ENCODE measurements around the gene PTPA. TPM values are rescaled to one million over a fixed set of nuclear protein-coding genes. Genes with fewer than 3 reads are reported as not detected.
A peak's percentile ranks its signal among the peaks of the same experiment; 100 is the strongest.
"Not testable (repeated sequence)": the region's sequence is repeated elsewhere in the genome, so short reads cannot be mapped to it uniquely, and the experiment has no call there.

The PTPA gene
- total RNA-seq, 1 experiment from 2014 or later, result 206 TPM

DNA sequence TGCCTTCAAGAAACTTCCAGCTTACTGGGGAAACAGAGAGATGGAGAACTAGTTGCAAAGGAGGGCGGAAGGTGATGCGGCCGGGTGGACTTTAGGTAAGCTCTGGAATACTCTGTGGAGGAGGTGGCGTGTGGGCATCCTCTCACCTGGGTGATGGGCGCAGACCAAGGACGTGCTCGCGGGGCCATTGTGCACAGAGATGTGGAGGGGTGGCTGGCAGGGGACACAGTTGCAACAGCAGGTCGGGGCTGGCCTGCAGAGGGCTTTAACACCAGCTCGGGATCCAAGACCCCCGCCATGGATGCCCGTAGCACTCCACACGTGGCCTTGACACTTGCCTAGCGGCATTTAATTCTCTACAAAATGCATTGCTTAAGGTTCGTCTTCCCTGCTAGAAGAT is 40.3 kb downstream of the PTPA start:
- DNase-seq (ENCODE audit: low spot score), result no peak

- no peak for DNase-seq (ENCODE audit: low spot score)
Observed at GRCh38 chr9:129154866-129155477, 43.8 kb downstream of the PTPA start.

GRCh38 chr9:129156163-129156562 is 44.9 kb downstream of the PTPA start:
- DNase-seq (ENCODE audit: low spot score), result no peak

GRCh38 chr9:129160712-129161533 is 49.7 kb downstream of the PTPA start:
- DNase-seq (ENCODE audit: low spot score), result no peak

DNA sequence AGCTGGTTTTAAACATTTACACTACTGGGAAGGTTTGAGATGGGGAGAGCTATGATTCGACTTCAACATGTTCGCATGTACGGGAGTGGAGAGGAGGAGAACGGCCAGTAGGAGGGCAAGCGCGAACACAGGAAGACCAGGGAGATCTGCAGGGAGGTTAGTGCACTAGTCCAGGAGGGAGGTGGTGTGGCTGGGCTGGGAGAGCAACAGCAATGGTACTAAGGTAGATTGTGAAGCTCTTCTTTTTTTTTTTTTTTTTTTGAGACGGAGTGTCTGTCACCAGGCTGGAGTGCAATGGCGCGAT is 50.3 kb downstream of the PTPA start:
- no peak for DNase-seq (ENCODE audit: low spot score)

DNA sequence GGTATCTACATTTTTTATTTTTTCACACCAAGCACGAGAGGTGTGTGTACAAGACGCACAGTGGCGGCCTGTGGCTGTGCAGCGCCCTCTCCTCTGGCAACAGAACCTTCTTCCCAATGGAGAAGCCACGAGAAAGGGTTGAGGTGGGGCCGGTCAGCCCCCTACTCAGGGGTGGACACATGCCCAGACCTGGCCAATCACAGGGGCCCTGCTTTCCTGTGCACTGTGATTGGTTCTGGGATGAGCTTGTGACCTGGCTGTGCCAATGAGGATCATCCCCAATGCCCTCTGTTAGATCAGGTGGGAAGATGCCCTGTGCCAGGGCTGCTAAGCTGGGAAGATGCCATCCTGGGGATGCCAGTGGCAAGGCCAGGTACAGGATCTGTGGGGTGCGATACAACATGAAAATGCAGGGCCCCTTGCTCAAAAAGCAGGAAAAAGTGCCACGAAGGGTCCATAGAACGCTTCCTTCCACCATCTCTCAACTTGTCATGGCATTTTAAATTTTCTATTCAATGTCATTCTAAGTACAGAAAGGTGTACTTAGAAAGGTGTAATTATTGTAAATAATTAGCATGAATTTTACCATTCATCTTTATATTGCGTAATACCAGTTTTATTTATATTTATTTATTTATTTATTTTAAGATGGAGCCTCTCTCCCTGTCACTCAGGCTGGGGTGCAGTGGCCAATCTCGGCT is 51.4 kb downstream of the PTPA start:
- DNase-seq (ENCODE audit: low spot score), result no peak

GRCh38 chr9:129163198-129163670 is 52.0 kb downstream of the PTPA start:
- DNase-seq (ENCODE audit: low spot score), result not testable (repeated sequence)

- no peak for DNase-seq (ENCODE audit: low spot score)
Observed at GRCh38 chr9:129163753-129164152, 52.5 kb downstream of the PTPA start.

DNA sequence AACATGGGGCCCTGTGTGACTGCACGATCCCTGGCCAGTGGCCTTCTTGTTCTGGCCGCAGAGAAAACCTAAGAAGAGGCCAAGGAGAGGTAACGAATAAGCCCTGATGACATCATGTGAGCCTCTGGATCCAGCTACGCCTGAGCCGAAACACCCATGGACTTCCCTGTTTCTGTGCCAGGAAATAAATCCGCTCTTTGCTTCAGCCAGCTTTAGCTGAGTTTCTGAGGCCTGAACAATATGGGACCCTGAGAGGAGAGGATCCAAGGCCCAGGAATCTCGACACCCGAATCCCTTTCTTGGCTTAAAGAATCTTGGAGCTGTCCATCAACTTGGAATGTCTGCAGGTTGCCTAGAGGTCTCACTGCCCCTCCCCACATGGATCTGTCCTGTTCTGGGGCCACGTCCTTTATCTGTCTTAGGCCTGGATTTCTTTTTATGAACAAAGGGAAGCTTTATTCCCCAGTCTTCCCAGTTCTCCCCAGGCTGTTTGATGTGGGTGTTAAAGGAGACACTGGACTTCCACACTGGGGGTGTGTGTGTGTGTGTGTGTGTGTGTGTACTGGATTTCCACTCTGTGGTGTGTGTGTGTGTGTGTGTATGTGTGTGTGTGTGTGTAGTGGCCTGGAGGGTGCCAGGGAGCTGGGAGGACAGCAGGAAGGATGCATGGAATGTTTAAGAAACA is 53.2 kb downstream of the PTPA start:
- DNase-seq (ENCODE audit: low spot score), result peak; percentile 62

- DNase-seq (ENCODE audit: low spot score), result no peak
Observed at GRCh38 chr9:129165198-129165597, 54.0 kb downstream of the PTPA start.

- peak; percentile 92 for DNase-seq (ENCODE audit: low spot score)
Observed at GRCh38 chr9:129166623-129167557, 55.7 kb downstream of the PTPA start.

DNA sequence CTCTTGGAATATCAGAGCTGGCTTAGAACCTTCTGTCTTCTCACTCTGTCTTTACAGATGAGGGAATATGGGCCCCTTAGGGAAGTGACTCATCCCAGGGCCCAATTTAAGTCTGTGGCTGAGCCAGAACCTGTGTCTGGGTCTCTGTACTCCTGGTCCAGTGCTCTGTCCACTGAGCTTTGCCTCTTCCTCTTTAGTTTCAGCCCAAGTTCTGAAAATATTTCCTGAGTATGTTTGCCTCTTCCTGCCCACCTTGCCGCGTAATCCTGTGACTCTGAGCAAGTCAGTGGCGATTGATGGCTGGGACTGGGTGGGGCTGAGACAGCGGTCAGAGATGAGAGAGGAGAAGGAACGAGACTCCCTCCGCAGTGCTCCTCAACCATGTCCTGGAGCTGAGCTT is 59.0 kb downstream of the PTPA start:
- DNase-seq (ENCODE audit: low spot score), result peak; percentile 36

DNA sequence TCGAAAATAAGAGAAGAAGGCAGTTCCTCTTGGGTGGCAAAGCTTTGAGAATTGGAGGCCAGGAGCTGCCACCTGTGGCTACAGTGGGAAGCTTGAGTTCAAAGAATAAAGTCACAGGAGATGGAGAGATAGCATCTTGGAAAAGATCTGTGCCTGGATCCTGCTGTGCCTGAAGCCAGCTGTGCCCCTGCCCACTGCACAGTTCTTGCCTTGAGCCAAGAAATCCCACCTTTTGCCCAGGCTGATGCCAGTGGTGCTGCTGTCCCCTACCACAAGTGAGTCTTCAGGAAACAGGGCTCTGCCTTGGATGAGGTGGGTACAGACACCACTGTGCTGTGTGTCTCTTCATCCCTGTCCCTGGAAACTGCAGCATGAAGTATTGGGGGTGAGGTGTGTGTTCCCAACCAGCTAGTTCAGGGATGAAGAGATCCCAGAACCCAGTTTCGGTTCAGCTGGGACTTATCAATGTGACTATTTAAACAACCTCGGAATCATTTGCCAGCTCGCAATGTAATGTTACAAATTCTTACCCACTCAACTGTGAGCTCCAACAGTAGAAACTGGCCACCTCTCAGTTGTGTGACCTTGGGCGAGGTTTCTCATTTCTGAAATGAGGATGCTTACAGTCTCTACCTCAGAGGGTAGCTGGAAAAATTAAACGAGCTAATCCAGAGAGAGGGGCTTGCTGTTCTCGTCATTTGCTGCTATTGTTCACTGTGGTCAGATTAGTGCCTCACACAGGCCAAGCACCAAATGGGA is 61.0 kb downstream of the PTPA start:
- DNase-seq (ENCODE audit: low spot score), result no peak

DNA sequence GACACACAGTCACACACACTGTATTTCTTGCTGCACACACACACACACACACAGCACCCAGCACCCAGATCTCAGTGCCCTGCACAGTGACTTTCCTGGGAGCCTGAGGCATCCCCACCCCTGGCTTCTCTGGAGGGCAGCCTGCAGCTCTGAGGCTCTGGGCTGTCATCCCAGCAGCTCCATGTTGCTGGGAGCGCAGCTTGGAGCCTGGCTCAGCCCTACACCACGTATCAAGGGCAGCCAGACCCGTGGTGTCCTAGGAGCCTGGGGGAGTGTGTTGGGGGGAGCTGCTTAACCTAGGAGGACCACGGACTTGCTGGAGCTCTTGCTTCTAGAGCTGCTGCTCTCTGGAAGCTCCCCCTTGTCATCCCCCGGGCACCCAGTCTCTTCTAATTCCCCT is 61.6 kb downstream of the PTPA start:
- no peak for DNase-seq (ENCODE audit: low spot score)

DNA sequence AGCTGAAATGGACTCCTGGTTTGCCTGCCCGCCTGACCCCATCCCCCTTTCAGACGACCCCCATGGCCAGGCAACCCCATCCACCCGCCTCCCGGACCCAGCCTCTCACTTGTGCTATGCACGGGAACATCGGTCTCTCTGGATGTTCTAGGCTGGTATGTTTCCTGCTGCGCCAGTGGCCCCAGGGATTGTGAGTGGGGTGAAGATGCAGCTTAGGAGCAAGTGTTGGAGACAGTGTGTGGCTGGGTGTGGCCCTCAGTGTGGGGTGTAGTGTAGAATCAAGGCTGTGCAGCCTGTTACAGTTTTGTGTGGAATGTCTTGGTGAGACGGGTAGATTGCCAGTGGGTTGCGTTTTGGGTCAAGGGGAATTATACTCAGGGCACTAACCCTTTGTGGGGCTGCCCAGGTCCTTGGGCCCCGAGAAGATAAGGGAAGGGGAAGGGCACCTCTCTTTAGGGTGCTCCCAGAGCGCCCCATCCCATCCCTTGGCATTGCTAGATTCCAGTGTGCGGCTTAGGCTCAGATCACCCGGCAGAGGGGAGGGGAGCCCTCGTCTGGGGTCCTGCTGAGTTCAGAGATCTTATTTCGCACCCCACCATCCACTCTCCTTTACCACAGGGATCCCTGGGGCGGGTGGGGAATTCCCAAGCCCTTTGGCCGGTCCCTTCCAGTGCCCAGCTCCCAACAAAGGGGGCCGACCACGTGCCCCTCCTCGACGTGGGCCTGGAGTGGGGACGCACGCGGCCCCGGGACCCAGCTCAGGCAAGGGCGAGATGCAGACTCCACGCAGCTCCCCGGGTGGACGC is 62.3 kb downstream of the PTPA start:
- no peak for DNase-seq (ENCODE audit: low spot score)

DNA sequence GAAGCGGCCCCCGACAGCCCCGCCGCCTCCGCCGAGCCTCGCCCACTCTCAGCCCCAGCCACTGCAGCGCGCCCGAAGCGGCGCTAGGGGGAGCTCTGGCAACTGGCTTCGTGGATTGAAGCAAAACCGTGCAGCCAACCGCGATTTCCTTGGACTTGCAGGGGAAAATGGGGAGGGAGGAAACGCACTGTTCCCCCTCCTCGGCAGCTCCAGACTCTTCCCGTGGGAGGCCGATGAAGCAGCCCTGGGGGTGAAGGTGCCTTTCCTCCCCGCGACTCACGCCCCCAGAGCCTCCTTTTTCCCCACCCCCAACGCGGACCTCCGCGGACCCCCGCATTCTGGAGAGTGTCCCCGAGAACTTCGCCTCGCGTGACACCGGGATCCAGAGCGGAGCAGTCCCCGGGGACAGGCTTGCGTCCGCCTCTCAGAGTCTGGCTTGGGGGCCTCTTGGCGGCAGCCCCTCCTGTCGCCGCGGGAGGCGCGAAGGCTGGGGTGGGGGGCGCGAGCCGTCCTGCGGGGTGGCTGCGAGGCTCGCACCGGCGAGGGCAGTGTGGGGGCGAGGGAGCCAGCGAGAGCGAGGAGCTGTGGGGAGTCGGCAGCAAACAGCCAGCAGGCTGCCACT is 63.0 kb downstream of the PTPA start:
- DNase-seq (ENCODE audit: low spot score), result peak; percentile 85

- peak; percentile 66 for DNase-seq (ENCODE audit: low spot score)
Observed at GRCh38 chr9:129174724-129175514, 63.7 kb downstream of the PTPA start.

DNA sequence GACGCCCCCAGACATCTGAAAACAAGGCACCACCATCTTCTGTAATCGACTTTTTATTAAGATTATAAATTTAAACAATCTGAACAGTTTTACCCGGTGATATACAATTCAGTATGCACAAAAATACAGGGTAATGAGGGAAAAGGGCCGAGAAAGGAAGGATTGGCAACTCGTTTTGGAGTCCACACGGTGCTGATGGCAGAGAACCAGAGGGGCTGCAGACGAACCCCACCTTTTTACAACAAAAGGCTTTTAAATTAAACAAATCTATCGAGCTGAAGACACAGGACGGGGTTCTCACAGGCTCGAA is 64.3 kb downstream of the PTPA start:
- no peak for DNase-seq (ENCODE audit: low spot score)

All from HT-29 (cell line).